GM23338 (cell line): Measurements from ENCODE around the gene PXMP4. TPM values are rescaled to one million over a fixed set of nuclear protein-coding genes. Genes with fewer than 3 reads are reported as not detected.

ENCODE experiments used
- ATAC-seq: fragments of 200-7000 bp; cut with Tn5 transposase; 3 replicates; pipeline ENCODE4 v1.9.1; 2020
- DNase-seq: peaks from one replicate; pipeline ENCODE4 v3.0.0-alpha.2; 2015; ENCODE audit warnings: low spot score
- H2AFZ ChIP-seq: fragments of 200-600 bp; sonication (generic); 2 replicates; pipeline ENCODE4 v1.8.0; 2016; ENCODE audit warnings: antibody characterized with exemption, mild to moderate bottlenecking, moderate library complexity
- H3F3A ChIP-seq: fragments of 200-600 bp; sonication (generic); replicated peaks from 2 replicates; pipeline ENCODE4 v1.8.0; 2017; ENCODE audit warnings: antibody characterized with exemption, mixed run types, low read depth
- H3K27ac ChIP-seq: fragments of 200-600 bp; sonication (generic); 2 replicates; pipeline ENCODE4 v1.6.1; 2016; ENCODE audit warnings: low read depth
- H3K27me3 ChIP-seq: fragments of 200-600 bp; sonication (generic); 2 replicates; pipeline ENCODE4 v1.8.0; 2016; ENCODE audit warnings: mild to moderate bottlenecking, mixed run types, moderate library complexity; ENCODE audit not compliant: insufficient read depth
- H3K36me3 ChIP-seq: fragments of 200-600 bp; sonication (generic); 2 replicates; pipeline ENCODE4 v1.8.0; 2016; ENCODE audit warnings: mild to moderate bottlenecking; ENCODE audit not compliant: insufficient read depth
- H3K4me1 ChIP-seq: fragments of 200-600 bp; sonication (generic); 2 replicates; pipeline ENCODE4 v1.8.0; 2016; ENCODE audit warnings: mild to moderate bottlenecking, moderate library complexity; ENCODE audit not compliant: insufficient read depth
- H3K4me2 ChIP-seq: fragments of 200-600 bp; sonication (generic); 2 replicates; pipeline ENCODE4 v1.7.1; 2017; ENCODE audit warnings: mixed run types
- H3K4me3 ChIP-seq: fragments of 200-600 bp; sonication (generic); 2 replicates; pipeline ENCODE4 v1.6.1; 2016; ENCODE audit warnings: mixed run types
- H3K79me2 ChIP-seq: fragments of 200-600 bp; sonication (generic); replicated peaks from 2 replicates; pipeline ENCODE4 v1.8.0; 2017; ENCODE audit warnings: mild to moderate bottlenecking; ENCODE audit not compliant: insufficient read depth
- H3K9me2 ChIP-seq: fragments of 200-600 bp; sonication (generic); 2 replicates; pipeline ENCODE4 v1.8.0; 2017; ENCODE audit not compliant: insufficient read depth
- H4K20me1 ChIP-seq: fragments of 200-600 bp; sonication (generic); replicated peaks from 2 replicates; pipeline ENCODE4 v1.8.0; 2017; ENCODE audit warnings: mild to moderate bottlenecking; ENCODE audit not compliant: insufficient read depth
- H3K27ac Mint-ChIP-seq: 2 replicates; pipeline ENCODE4 v1.8.0; 2020; ENCODE audit warnings: inconsistent platforms, mild to moderate bottlenecking, moderate library complexity, mixed read lengths
- H3K27me3 Mint-ChIP-seq: 3 replicates; pipeline ENCODE4 v1.8.0; 2022; ENCODE audit warnings: low read depth, mild to moderate bottlenecking, moderate library complexity, mixed read lengths, inconsistent platforms; ENCODE audit not compliant: insufficient read depth, poor library complexity
- H3K36me3 Mint-ChIP-seq: 3 replicates; pipeline ENCODE4 v1.8.0; 2021; ENCODE audit warnings: low read depth, mild to moderate bottlenecking, inconsistent platforms, moderate library complexity, mixed read lengths
- H3K4me1 Mint-ChIP-seq: 3 replicates; pipeline ENCODE4 v1.8.0; 2020; ENCODE audit warnings: mild to moderate bottlenecking, inconsistent platforms, mixed read lengths
- H3K4me3 Mint-ChIP-seq: 3 replicates; pipeline ENCODE4 v1.8.0; 2021; ENCODE audit warnings: moderate library complexity, mild to moderate bottlenecking, inconsistent platforms, mixed read lengths
- H3K9me3 Mint-ChIP-seq: 3 replicates; pipeline ENCODE4 v1.8.0; 2020; ENCODE audit warnings: moderate library complexity, mild to moderate bottlenecking, inconsistent platforms, mixed read lengths
- CREB1 ChIP-seq: fragments of 250-450 bp; sonication (Bioruptor Pico); IDR thresholded peaks from 2 replicates; pipeline ENCODE4 v1.5.0; 2020; ENCODE audit warnings: low read depth, mild to moderate bottlenecking, moderate library complexity
- CTCF ChIP-seq, 2 experiments: fragments of 200-600 bp in 1 of 2; sonication (generic) in 1 of 2; conservative IDR thresholded peaks; 2 replicates each; pipeline versions ENCODE4 v1.5.1 to v1.6.1; 2016 to 2017; ENCODE audit warnings: antibody characterized with exemption in 2 of 2, low read depth in 2 of 2, mild to moderate bottlenecking in 2 of 2, moderate library complexity in 1 of 2
- ETS1 ChIP-seq: IDR thresholded peaks from 2 replicates; pipeline ENCODE4 v1.6.1; 2016; ENCODE audit warnings: antibody characterized with exemption
- EZH2phosphoT487 ChIP-seq: fragments of 200-600 bp; sonication (generic); IDR thresholded peaks from one replicate; pipeline ENCODE4 v1.8.1; 2018; ENCODE audit warnings: antibody characterized with exemption; ENCODE audit not compliant: unreplicated experiment
- JUNB ChIP-seq: IDR thresholded peaks from one replicate; pipeline ENCODE4 v1.6.1; 2016; ENCODE audit warnings: antibody characterized with exemption; ENCODE audit not compliant: unreplicated experiment
- POLR2AphosphoS5 ChIP-seq: IDR thresholded peaks from 2 replicates; pipeline ENCODE4 v1.6.1; 2016; ENCODE audit warnings: antibody characterized with exemption, low read depth
- STAT1 ChIP-seq: IDR thresholded peaks from one replicate; pipeline ENCODE4 v1.6.1; 2016; ENCODE audit warnings: antibody characterized with exemption; ENCODE audit not compliant: unreplicated experiment
- ZNF114 ChIP-seq: fragments of 250-450 bp; sonication (Bioruptor Pico); IDR thresholded peaks from 2 replicates; pipeline ENCODE4 v1.5.0; 2020; ENCODE audit warnings: mild to moderate bottlenecking, moderate library complexity
- ZNF331 ChIP-seq: fragments of 250-450 bp; sonication (Bioruptor Pico); IDR thresholded peaks from 2 replicates; pipeline ENCODE4 v1.5.0; 2020; ENCODE audit warnings: low read depth, mild to moderate bottlenecking, moderate library complexity
- polyA plus RNA-seq: library from polyadenylated mRNA; unstranded; fragments of >200 nt; fragmentation: Nextera tagmentation; extraction: Ambion mirVana; gene quantifications from 2 replicates; pipeline ENCODE4 v1.2.1, GENCODE V29; 2016
- total RNA-seq: library from RNA; depleted of rRNA; stranded (reverse); fragments of >200 nt; shearing (Covaris generic); gene quantifications from 2 replicates; pipeline ENCODE4 v1.2.3, GENCODE V29; 2014
- TF ChIP-seq, protein P1 (sequence below): IDR thresholded peaks from one replicate; pipeline ENCODE4 v1.6.1; 2018; ENCODE audit warnings: antibody characterized with exemption; ENCODE audit not compliant: unreplicated experiment

PXMP4 gene
- total and polyA plus RNA-seq, 2 experiments from 2014 or later: 1.2 to 3.5 TPM

DNA sequence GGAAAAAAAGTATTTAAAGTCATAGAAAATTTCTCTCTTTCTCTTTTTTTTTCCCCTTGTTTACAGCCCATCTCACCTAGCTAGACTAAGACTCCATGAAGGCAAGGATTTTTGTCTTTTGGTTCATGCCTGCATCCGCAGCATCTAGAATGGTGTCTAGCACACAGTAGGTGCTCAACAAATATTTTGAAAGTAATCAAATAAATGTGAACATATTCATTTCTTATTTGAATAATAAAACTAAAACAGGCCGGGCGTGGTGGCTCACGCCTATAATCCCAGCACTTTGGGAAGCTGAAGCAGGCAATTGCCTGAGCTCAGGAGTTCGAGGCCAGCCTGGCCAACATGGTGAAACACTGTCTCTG is 7.0 kb upstream of the PXMP4 start (continued):
- no peak for TF ChIP-seq EZH2phosphoT487
- TF ChIP-seq ETS1: no peak
- TF ChIP-seq POLR2AphosphoS5: no peak
- no peak for TF ChIP-seq JUNB
- TF ChIP-seq ZNF114 (CRISPR knock-in tag): no peak
- no peak for TF ChIP-seq CREB1
- no peak for TF ChIP-seq STAT1

- Histone ChIP-seq H3K4me2 (no peak overlapping the region), H4K20me1 (no peaks in the 10 kb centered on the region), H3K27me3 (no peaks in the 10 kb centered on the region), H3K4me3 (no peak overlapping the region), H2AFZ (no peak overlapping the region), H3F3A (no peaks in the 10 kb centered on the region), H3K79me2 (no peaks in the 10 kb centered on the region), H3K4me1 (no peaks in the 10 kb centered on the region), H3K9me2 (no peaks in the 10 kb centered on the region), H3K27ac (no peak overlapping the region), H3K36me3 (no peaks in the 10 kb centered on the region)
- no peaks in the 10 kb centered on the region for H3K36me3 Mint-ChIP-seq
- no peak for DNase-seq
- ATAC-seq: no peak
- no peaks in the 10 kb centered on the region for H3K4me1 Mint-ChIP-seq
- TF ChIP-seq, protein P1, sequence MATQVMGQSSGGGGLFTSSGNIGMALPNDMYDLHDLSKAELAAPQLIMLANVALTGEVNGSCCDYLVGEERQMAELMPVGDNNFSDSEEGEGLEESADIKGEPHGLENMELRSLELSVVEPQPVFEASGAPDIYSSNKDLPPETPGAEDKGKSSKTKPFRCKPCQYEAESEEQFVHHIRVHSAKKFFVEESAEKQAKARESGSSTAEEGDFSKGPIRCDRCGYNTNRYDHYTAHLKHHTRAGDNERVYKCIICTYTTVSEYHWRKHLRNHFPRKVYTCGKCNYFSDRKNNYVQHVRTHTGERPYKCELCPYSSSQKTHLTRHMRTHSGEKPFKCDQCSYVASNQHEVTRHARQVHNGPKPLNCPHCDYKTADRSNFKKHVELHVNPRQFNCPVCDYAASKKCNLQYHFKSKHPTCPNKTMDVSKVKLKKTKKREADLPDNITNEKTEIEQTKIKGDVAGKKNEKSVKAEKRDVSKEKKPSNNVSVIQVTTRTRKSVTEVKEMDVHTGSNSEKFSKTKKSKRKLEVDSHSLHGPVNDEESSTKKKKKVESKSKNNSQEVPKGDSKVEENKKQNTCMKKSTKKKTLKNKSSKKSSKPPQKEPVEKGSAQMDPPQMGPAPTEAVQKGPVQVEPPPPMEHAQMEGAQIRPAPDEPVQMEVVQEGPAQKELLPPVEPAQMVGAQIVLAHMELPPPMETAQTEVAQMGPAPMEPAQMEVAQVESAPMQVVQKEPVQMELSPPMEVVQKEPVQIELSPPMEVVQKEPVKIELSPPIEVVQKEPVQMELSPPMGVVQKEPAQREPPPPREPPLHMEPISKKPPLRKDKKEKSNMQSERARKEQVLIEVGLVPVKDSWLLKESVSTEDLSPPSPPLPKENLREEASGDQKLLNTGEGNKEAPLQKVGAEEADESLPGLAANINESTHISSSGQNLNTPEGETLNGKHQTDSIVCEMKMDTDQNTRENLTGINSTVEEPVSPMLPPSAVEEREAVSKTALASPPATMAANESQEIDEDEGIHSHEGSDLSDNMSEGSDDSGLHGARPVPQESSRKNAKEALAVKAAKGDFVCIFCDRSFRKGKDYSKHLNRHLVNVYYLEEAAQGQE: no peak
- TF ChIP-seq ETS1 (no peak), POLR2AphosphoS5 (no peak), CTCF (conservative IDR thresholded peaks at IDR 0.05; ENCODE audit: low read depth in 2 of 2) (no peak), ZNF331 (no peak), ZNF114 (CRISPR knock-in tag) (no peak)
- H3K4me3 Mint-ChIP-seq: no peak overlapping the region
- no peak overlapping the region for H3K27ac Mint-ChIP-seq
- H3K9me3 Mint-ChIP-seq: peaks cover 6% of the 10 kb centered on the region; the same call in 1 of the 3 replicates
- H3K27me3 Mint-ChIP-seq: peaks cover 14% of the 10 kb centered on the region
Observed at GRCh38 chr20:33725607-33726264, 5.6 kb upstream of the PXMP4 start.
